Measurements from ENCODE around the gene RPLP1. TPM values are rescaled to one million over a fixed set of nuclear protein-coding genes. Genes with fewer than 3 reads are reported as not detected.

The RPLP1 gene
- total RNA-seq, 1 donor from 2014 or later: 572 TPM

DNA sequence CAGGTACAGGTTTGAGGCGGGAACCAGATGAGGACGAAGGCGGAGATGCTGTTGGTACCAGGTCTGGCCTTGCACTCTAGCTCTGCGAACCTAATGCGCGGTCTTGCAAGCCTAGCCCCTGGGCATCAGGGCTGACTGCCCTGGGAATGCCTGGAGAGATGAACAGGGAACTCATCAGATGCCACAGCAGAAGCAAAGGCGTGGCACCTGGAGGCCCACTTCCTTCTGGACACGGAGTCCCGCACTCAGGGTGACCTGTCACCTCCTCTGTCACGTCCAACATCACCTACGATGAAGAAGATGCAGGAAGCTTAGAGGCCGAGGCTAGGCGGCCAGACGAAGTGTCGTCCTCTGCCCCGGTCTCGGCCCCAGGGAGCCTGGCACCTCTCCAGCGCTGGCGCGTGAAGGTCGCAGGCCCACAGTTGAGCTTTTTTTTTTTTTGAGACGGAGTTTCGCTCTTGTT is 9.4 kb downstream of the RPLP1 start:
- H3K27ac Mint-ChIP-seq (ENCODE audit: unreplicated experiment): no peak overlapping the region

DNA sequence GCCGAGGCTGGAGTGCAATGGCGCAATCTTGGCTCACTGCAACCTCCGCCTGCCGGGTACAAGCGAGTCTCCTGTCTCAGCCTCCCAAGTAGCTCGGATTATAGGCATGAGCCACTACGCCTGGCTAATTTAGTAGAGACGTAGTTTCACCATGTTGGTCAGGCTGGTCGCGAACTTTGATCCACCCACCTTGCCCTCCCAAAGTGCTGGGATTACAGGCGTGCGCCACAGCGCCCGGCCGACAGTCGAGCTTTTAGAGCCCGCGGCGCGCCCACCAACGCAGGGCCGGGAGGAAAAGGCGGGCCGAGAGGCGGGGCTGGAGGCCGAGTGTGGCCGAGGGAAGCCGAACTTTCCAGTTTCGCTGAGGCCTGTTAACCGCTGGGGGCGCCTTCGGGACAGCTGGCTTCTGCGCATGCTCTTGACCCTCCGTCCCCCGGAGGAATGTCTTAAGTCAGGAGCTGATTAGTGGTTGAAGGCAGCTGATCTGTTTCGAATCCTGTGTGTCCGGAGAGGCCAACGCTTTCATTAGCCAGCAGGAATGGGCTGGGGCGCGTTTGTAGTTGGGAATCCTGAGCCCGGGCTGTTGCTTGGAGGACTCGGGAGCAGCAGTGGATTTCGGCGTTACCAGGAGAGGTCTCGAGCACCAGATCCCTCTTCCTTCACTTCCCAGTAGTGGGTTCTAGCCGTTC is 10.0 kb downstream of the RPLP1 start:
- Mint-ChIP-seq H3K9me3 (ENCODE audit: unreplicated experiment) (peaks cover 1% of the 10 kb centered on the region), H3K36me3 (ENCODE audit: unreplicated experiment) (no peaks in the 10 kb centered on the region), H3K4me1 (ENCODE audit: low read depth, unreplicated experiment) (no peaks in the 10 kb centered on the region), H3K27ac (ENCODE audit: unreplicated experiment) (peak overlapping the region; percentile 79), H3K27me3 (ENCODE audit: unreplicated experiment) (no peaks in the 10 kb centered on the region), H3K4me3 (ENCODE audit: unreplicated experiment) (peak overlapping the region; percentile 86)
- peak; percentile 94 for DNase-seq
- TF ChIP-seq, protein P1, sequence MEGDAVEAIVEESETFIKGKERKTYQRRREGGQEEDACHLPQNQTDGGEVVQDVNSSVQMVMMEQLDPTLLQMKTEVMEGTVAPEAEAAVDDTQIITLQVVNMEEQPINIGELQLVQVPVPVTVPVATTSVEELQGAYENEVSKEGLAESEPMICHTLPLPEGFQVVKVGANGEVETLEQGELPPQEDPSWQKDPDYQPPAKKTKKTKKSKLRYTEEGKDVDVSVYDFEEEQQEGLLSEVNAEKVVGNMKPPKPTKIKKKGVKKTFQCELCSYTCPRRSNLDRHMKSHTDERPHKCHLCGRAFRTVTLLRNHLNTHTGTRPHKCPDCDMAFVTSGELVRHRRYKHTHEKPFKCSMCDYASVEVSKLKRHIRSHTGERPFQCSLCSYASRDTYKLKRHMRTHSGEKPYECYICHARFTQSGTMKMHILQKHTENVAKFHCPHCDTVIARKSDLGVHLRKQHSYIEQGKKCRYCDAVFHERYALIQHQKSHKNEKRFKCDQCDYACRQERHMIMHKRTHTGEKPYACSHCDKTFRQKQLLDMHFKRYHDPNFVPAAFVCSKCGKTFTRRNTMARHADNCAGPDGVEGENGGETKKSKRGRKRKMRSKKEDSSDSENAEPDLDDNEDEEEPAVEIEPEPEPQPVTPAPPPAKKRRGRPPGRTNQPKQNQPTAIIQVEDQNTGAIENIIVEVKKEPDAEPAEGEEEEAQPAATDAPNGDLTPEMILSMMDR (IDR thresholded peaks at IDR 0.05; ENCODE audit: partially characterized antibody, unreplicated experiment): peak; percentile 93

More for the DNA sequence above, 9.4 kb downstream of the RPLP1 start:
- H3K4me1 Mint-ChIP-seq (ENCODE audit: low read depth, unreplicated experiment): no peaks in the 10 kb centered on the region
- H3K27me3 Mint-ChIP-seq (ENCODE audit: unreplicated experiment): no peaks in the 10 kb centered on the region
- H3K36me3 Mint-ChIP-seq (ENCODE audit: unreplicated experiment): no peaks in the 10 kb centered on the region
- peaks cover 1% of the 10 kb centered on the region for H3K9me3 Mint-ChIP-seq (ENCODE audit: unreplicated experiment)
- no peak for DNase-seq
- TF ChIP-seq, protein P1 (IDR thresholded peaks at IDR 0.05; ENCODE audit: partially characterized antibody, unreplicated experiment): no peak
- no peak overlapping the region for H3K4me3 Mint-ChIP-seq (ENCODE audit: unreplicated experiment)

DNA sequence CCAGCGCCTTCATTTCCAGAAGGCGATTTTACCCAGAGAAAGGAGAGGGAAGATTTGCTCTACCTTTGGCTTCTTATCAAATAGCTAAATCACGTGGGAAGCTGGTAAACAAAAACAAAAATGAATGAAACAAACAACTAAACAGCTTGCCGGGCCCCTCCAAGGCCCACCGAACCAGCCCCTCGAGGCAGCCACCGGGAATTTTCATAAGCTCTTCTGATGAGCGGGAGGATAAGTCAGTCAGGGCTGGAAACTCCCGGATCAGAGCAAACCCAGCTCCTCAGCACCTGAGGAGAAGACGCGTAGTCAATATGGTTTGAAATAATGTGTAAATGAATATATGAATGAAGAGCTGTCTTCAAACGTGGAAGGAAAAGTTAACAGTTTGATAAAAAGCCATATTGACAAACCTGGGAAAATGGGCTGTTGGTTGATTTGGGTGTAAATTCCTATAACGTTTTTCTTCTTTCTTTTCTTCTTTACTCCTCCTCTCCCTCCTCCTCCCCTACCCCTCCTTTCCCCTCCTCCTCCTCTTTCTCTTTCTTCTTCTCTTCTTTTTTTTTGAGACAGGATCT is 10.7 kb downstream of the RPLP1 start:
- peak overlapping the region; percentile 82 for H3K27ac Mint-ChIP-seq (ENCODE audit: unreplicated experiment)
- H3K4me3 Mint-ChIP-seq (ENCODE audit: unreplicated experiment): peak overlapping the region; percentile 86
- no peaks in the 10 kb centered on the region for H3K4me1 Mint-ChIP-seq (ENCODE audit: low read depth, unreplicated experiment)
- H3K36me3 Mint-ChIP-seq (ENCODE audit: unreplicated experiment): no peaks in the 10 kb centered on the region
- TF ChIP-seq, protein P1 (IDR thresholded peaks at IDR 0.05; ENCODE audit: partially characterized antibody, unreplicated experiment): no peak
- peaks cover 1% of the 10 kb centered on the region for H3K9me3 Mint-ChIP-seq (ENCODE audit: unreplicated experiment)
- no peak for DNase-seq
- no peaks in the 10 kb centered on the region for H3K27me3 Mint-ChIP-seq (ENCODE audit: unreplicated experiment)

DNA sequence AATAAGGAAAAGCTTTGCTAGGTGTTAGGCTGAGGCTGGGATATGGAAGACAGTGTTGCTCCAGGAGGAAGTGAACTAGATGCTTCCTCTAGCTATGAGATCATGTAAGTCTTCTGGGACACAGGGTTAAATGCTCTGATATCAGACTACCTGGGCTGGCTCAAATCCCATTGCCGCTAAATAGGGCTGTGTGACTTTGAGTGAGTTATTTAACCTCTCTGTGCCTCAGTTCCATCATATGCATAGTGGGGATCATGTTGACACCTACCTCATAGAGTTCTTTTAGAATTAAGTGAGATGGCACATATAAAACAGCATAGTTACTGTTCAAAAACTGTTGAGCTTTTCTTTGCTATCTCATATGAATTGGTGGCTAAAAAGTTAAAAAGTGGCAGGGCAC is 12.6 kb downstream of the RPLP1 start:
- H3K4me3 Mint-ChIP-seq (ENCODE audit: unreplicated experiment): no peak overlapping the region

More for the DNA sequence above, 12.6 kb downstream of the RPLP1 start:
- DNase-seq: no peak
- peaks cover 1% of the 10 kb centered on the region for H3K9me3 Mint-ChIP-seq (ENCODE audit: unreplicated experiment)
- no peaks in the 10 kb centered on the region for H3K4me1 Mint-ChIP-seq (ENCODE audit: low read depth, unreplicated experiment)
- no peaks in the 10 kb centered on the region for H3K27me3 Mint-ChIP-seq (ENCODE audit: unreplicated experiment)
- TF ChIP-seq, protein P1 (IDR thresholded peaks at IDR 0.05; ENCODE audit: partially characterized antibody, unreplicated experiment): no peak
- H3K27ac Mint-ChIP-seq (ENCODE audit: unreplicated experiment): no peak overlapping the region
- H3K36me3 Mint-ChIP-seq (ENCODE audit: unreplicated experiment): no peaks in the 10 kb centered on the region

Measured in glutamatergic neuron (in vitro differentiated cells).